ENCODE data around the gene AVEN.

AVEN gene

GRCh38 chr15:33982516-33982915, 56.5 kb downstream of the AVEN start:
- DNase-seq = no peak

- no peak for DNase-seq
Measured at GRCh38 chr15:33980159-33980558, 58.8 kb downstream of the AVEN start.

- no peak for DNase-seq
Measured at GRCh38 chr15:33975022-33975565, 63.9 kb downstream of the AVEN start.

- DNase-seq = no peak
Measured at GRCh38 chr15:33971811-33972210, 67.2 kb downstream of the AVEN start.

- no peak for DNase-seq
Measured at GRCh38 chr15:33968821-33969220, 70.2 kb downstream of the AVEN start.

GRCh38 chr15:33968224-33968623, 70.8 kb downstream of the AVEN start, which contains the start of gene CHRM5:
CHRM5 (plus strand) TSS chr15:33968497; CDS start chr15:34062718, 94,221 bp downstream.
- no peak for DNase-seq

- no peak for DNase-seq
Measured at GRCh38 chr15:33964665-33965040, 74.4 kb downstream of the AVEN start.

- DNase-seq = no peak
Measured at GRCh38 chr15:33963831-33964664, 75.0 kb downstream of the AVEN start.

GRCh38 chr15:33960549-33960935, 78.5 kb downstream of the AVEN start:
- DNase-seq = no peak

GRCh38 chr15:33959844-33960548, 79.0 kb downstream of the AVEN start:
- no peak for DNase-seq

GRCh38 chr15:33956397-33956796, 82.6 kb downstream of the AVEN start:
- no peak for DNase-seq

- DNase-seq = no peak
Measured at GRCh38 chr15:33955945-33956344, 83.1 kb downstream of the AVEN start.

- DNase-seq = no peak
Measured at GRCh38 chr15:33946152-33946551, 92.9 kb downstream of the AVEN start.

- no peak for DNase-seq
Measured at GRCh38 chr15:33941279-33942063, 97.5 kb downstream of the AVEN start.

GRCh38 chr15:33934921-33935320, 104.1 kb downstream of the AVEN start:
- DNase-seq = no peak

- no peak for DNase-seq
Measured at GRCh38 chr15:33934396-33934795, 104.6 kb downstream of the AVEN start.

GRCh38 chr15:33932734-33933133, 106.3 kb downstream of the AVEN start:
- DNase-seq = no peak

- no peak for DNase-seq
Measured at GRCh38 chr15:33926260-33926659, 112.7 kb downstream of the AVEN start.

GRCh38 chr15:33923446-33923845, 115.6 kb downstream of the AVEN start:
- DNase-seq = no peak

GRCh38 chr15:33915571-33916407, 123.2 kb downstream of the AVEN start:
- no peak for DNase-seq

GRCh38 chr15:33913459-33913858, 125.5 kb downstream of the AVEN start:
- DNase-seq = no peak

- DNase-seq = no peak
Measured at GRCh38 chr15:33912326-33912725, 126.7 kb downstream of the AVEN start.

Data from effector CD4-positive, alpha-beta T cell (primary cell).